HG03520 (cell line): Measurements from ENCODE around the gene XPNPEP2.

Source experiments
- ATAC-seq: cut with Tn5 transposase; IDR thresholded peaks from one replicate; pipeline ENCODE4 v1.9.1; 2021; ENCODE audit warnings: mild to moderate bottlenecking, moderate library complexity; ENCODE audit not compliant: unreplicated experiment

XPNPEP2 gene

GRCh38 chrX:129797251-129797906 lies 58.6 kb downstream of the XPNPEP2 start:
- no peak for ATAC-seq

- ATAC-seq: no peak
These were observed 59.7 kb downstream of the XPNPEP2 start for GRCh38 chrX:129798456-129798855.

- ATAC-seq: no peak
These were observed 60.1 kb downstream of the XPNPEP2 start for GRCh38 chrX:129798888-129799287.

GRCh38 chrX:129800186-129800585 lies 61.4 kb downstream of the XPNPEP2 start:
- no peak for ATAC-seq

- ATAC-seq: no peak
These were observed 64.1 kb downstream of the XPNPEP2 start for GRCh38 chrX:129802863-129803262.

- no peak for ATAC-seq
These were observed 66.0 kb downstream of the XPNPEP2 start for GRCh38 chrX:129804806-129805205.

GRCh38 chrX:129808158-129808828 lies 69.5 kb downstream of the XPNPEP2 start:
- ATAC-seq: no peak

- ATAC-seq: no peak
These were observed 70.3 kb downstream of the XPNPEP2 start for GRCh38 chrX:129808829-129809796.

- ATAC-seq: no peak
These were observed 75.0 kb downstream of the XPNPEP2 start for GRCh38 chrX:129813662-129814368.

- no peak for ATAC-seq
These were observed 79.3 kb downstream of the XPNPEP2 start for GRCh38 chrX:129818123-129818522.
